HG03571 (cell line): ENCODE results near the gene DNER.
"Not testable (repeated sequence)": the region's sequence is repeated elsewhere in the genome, so short reads cannot be mapped to it uniquely, and the experiment has no call there.

Experiments used
- ATAC-seq: cut with Tn5 transposase; IDR thresholded peaks from one replicate; pipeline ENCODE4 v1.9.1; 2021; ENCODE audit not compliant: unreplicated experiment

The DNER gene

DNA sequence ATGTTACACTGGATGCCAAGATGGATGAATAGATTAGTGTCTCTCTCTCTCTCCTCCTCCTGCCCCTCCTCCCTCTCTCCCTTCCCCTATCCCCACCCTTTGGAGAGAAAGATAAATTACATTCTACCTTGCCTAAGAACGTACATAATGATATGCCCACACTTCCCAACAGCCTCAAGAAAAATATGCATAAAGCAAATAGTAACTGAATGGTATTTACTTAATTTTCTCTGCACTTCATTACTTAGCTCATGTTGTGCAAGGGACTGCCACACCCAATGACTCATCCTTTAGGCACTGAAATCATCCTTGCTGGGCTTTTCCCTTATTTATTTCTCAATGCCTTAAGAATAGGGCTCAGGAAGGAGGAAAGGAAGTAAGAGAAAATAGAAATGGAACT is 306.0 kb downstream of the DNER start:
- ATAC-seq: no peak

DNA sequence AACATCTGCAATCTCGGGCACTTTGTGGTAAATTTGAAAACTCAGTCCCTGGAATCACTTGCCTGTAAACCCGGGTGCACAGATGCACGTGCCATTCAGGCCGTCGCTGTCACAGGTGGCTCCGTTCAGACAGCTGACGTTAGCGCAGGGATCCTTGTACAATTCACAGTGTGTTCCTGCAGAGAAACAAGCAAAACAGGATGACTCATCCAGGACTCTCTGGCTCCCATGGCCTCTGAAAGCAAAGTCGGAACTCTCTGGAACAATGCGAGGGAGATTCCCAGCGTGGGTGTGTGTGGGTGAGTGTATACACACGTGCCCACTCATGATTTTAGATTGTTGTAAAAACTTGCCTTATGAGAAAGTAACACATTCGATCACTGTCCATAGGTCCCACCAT is 307.2 kb downstream of the DNER start:
- no peak for ATAC-seq

DNA sequence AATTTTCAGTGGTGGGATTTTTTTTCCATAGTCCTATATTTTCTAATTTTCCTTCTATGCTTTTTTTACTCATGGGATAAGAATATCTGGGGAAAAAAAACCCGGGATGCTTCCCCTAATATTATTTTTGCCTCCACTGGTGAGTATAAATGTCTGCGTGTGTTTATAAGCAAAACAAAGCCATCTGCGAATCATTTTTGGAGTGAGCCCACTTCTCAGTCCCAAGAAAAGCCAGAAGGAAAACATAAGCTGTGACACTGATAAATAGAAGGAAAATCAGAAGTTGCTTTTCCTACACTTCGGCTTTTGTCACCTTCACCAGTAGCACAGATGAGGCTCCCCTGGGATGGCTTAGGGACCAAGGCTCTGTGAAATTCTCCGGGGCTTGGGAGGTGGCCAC is 308.6 kb downstream of the DNER start:
- no peak for ATAC-seq

DNA sequence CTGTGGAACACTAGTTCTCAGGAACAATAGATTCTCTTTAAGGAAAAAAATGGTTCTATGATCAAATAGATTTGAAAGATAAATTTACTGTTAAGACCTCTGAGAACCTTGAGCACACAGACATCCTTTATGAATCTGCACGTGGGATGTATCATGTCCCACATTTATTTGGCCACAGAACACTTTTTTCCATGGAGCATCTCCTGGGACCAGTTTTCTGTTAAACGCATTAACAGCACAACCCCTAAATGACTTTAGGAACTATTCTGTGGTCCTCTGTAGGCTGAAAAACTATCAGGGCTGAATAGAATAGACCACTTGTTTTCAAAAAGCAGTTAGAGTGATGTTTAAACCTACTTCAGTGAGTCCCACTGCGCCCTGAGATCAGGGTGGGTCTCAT is 311.1 kb downstream of the DNER start:
- no peak for ATAC-seq

DNA sequence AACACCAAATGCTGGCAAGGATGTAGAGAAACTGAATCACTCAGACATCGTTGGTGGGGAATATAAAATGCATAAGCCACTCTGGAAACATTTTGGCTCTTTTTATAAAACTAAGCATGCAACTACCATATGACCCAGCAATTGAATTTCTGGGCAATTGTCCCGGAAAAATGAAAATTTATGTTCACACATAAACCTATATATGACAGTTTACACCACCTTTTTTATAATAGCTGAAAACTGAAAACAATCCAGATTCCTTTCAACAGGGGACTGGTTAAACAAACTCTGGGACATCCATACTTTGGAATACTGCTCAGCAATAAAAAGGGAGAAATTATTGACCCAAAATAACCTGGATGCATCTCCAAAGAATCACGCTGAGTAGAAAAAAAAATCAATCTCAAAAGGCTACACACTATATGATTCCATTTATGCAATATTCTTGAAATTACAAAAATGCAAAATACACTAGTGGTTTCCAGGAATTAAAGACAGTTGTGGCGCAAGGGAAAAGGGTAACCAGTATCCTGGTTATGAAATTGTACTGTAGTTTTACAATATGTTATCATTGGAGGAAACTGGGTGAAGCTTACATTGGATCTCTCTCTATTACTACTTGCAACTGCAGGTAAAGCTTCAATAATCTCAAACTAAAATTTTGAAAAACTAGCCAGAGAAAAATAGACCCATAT is 313.0 kb downstream of the DNER start:
- no peak for ATAC-seq

DNA sequence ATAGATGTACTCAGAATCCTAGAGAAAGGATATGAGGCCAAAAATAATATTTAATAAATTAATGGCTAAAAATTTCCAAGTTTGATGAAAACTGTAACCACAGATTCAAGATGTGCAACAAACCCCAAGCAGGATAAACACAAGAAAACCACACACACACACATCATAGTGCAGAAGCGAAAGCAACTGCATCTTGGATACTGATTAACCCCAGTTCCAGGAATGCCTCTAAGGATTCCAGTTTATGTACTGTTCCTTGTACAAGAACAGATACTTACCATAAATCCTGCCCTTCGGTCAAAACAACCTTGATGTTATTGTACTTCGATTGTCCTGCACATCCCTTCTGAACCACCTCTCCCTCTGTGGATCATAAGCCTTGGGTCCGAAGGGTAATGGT is 320.4 kb downstream of the DNER start:
- no peak for ATAC-seq

DNA sequence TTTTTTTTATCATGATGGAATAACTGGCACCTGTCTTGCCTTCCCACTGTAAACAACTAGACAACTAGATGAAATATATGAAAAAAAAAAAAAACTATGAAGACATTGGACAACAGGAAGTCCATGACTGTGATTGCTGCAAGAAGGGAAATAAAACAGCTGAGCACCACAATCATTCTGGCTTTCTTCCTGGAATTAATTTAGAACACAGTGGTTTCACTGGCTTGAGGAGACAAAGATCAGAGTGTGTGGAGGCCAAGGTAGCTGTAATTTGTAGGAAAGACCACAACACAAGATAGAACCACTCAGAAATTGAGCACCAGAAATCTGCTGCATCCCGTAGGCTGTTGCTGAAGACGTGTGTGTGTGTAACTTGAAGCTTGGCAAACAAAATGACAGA is 322.2 kb downstream of the DNER start:
- ATAC-seq: no peak

DNA sequence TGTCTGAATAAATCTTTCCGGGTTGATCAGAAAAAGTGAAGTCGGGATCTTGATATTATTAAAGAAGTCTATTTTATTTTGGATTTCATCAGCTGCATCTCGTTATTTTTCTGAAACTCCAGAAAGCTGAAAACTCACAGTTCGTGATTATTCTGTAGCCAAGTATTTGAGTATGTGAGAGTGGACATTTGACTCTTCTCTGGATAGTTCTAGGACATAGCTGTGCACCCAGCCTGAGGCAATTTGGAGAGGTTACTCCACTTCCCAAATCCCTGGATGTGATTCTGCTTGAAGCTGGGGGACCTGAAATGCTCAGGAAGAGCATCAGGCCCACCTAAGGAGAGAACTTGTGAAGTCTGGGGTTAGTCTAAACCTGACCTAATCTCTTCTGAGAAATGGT is 325.6 kb downstream of the DNER start:
- no peak for ATAC-seq

DNA sequence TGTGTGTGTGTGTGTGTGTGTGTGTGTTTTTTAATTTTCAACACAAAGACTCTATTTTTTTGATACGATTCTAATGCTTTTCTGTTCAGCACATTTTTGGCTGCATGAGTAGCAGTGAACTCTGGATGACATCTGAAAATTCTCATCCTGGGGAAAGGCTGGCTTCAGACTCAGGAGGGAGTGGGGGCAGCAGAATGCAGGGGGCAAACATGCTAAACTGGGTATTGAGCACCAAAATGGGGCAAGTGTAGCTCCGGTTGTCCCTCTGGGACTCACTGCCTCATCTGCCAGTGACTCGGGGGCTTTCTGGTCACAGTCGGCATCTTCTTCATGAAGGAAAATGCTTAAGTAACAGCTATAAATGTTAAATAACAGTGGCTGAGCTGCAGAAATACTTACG is 326.5 kb downstream of the DNER start:
- ATAC-seq: no peak

DNA sequence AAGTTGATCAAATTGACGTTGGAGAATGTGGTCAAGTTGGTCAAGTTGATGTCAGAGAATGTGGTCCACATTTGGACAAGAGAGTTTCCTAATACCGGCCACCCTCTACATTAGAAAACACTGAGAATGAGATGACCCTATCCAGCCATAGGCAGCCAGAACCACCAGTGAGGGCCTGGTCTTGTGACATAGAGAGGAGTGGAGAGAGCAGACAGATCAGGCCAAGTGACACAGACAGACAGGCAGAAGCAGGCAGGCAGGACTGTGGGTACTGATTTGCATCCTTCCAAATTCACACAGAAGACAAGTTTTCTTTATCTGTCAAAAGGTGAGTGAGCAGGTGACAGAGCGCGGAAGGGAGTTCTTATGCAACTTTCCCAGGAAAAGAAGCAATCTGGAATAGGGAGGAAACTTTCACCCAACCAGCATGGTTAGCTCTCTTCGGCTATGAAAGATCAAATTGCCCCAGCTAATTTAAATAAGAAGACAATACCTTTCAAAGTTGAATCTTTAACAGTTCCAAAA is 334.2 kb downstream of the DNER start:
- no peak for ATAC-seq

DNA sequence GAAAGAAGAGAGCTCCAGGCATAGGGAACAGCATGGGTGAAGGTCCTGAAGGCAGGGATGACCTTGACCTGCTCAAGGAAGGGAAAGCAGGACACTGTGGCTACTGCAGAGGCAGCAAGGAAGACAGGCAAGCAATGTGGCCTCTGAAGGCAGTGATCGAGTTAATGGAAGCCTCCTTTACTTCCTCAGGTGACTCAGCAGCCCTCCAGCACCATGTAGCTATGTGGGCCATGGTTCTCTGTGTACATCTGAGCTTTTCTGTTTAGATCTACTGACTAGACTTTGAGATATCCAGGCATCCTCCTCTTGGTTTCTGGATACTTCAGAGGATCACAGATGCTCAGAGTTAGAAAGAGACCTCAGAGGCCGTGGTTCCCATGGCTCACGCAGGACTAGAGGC is 336.0 kb downstream of the DNER start:
- ATAC-seq: no peak

DNA sequence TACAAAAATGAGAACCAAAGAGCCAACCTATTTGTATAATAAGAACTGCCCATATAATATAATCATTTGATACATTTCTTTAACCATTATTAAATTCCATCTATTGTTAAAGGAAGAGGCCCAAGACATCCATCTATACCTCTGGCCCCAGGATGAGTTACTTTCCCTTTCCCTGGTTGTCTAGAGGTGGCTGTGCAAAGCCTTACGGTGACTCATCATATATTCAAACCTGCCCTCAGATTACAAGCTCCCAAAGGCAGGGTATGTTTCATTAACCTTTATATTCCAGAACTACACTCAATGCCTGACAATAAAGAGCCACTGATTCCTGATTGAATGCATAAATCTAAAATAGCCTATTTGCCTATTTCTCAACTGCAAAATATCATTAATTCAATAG is 337.5 kb downstream of the DNER start:
- no peak for ATAC-seq

DNA sequence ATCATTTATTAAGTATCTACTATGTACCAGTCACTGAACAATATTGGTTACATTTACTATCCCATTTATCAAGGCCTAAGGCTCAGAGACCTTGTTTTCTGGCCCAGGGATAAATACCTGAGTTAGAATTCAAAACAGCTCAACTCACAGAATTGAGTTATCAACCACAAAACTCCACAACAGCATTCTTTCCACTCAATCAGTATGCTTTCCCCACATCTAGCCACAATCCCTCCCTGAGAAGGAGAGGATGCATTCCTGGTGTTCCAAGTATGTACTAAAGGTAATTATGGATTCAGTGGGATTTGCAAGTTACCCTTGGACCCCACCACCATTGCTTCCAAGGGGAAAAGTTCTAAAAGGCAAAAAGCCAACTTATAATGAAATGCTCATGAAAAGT is 339.1 kb downstream of the DNER start:
- ATAC-seq: no peak

DNA sequence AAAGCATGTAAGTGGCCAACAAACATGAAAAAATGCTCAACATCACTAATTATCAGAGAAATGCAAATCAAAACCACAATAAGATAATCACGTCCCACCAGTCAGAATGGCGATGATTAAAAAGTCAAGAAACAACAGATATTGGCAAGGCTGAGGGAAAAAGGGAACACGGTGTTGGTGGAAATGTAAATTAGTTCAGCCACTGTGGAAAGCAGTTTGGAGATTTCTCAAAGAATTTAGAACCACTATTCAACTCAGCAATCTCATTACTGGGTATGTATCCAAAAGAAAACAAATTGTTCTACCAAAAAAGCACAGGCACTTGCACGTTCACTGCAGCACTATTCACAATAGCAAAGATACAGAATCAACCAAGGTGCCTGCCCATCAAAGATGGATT is 341.0 kb downstream of the DNER start:
- not testable (repeated sequence) for ATAC-seq

DNA sequence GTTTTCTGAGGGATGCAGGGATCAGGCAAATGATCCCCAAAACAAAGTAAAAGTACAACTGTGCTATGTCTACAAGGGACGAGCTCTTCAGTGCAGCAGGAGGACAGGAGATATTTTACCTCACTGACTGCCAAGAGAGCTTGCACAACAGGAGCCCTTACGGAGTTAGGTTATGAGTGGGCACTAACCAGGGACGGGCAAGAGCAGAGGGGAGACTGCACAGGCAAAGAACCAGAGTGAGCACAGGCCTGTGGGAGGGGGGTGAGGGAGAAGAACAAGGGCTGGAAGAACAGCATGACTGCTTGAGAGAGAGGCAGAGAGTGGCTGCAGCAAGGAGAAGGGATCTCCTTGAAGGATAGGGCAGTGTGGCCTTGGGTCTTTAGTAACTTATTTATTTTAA is 342.1 kb downstream of the DNER start:
- ATAC-seq: no peak

DNA sequence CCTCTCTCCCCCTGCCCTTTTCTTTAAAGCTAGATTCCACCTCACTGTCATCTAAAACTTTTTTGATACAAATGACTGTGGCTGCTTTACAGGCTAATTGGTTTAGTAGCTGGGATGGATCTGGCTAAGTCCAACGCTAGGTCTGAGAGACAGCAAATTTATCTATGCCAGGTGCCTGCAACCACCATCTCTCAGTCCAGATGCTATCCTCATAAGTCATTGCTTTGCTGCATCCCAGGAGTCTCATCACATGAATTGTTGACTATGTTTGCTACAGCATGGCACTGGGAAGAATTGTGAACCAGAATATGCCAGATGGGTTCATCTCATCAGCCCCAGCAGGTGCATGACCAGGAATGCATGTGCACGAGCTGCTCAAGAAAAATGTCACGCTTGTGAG is 343.3 kb downstream of the DNER start:
- ATAC-seq: no peak

DNA sequence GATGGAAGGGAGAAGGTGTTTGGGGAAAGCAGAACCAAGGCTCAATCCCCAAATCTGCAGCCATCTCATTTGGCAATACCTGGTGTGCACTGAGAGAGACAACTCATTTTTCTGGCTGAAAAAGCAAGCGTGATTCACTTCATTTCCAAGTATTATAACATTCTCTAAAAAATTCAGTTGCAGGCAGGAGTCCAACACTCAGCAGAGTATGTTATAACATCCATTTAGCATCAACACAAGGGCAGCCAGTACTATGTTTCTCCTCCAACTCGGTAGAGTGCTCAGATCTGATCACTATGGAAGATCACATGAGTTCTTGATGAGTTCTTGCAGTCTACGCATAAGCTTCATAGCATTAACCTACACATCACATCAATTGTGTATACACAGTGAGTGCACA is 343.8 kb downstream of the DNER start:
- ATAC-seq: no peak

DNA sequence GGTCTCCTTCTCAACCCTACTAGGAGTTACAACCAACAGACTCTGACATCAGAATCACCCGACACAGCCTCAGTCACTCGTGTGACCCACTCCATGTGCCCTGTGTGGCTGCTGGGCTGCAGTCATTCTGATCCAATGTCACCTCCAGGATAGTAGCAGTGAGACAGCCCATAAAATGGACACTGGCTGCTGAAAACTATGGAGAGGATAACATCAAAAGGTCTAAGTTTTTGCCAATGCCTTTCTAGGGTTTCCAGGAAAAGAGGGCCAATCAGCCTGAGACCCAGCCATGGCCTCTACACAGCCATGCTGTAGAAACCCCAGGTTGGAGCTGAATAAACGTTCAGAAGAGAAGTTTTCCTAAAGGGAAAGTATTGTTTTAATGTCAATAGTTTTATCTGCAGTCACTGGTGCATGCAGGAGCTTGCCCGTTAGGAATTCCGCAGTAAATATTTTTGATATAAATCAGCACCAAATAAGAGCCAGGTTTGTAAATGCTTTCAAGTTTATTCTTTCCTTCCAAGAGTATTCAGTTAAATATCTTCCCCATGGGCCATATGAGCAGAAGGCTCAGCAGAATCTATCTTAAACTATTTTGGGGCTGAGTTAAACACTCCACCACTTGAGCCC is 351.1 kb downstream of the DNER start:
- no peak for ATAC-seq

DNA sequence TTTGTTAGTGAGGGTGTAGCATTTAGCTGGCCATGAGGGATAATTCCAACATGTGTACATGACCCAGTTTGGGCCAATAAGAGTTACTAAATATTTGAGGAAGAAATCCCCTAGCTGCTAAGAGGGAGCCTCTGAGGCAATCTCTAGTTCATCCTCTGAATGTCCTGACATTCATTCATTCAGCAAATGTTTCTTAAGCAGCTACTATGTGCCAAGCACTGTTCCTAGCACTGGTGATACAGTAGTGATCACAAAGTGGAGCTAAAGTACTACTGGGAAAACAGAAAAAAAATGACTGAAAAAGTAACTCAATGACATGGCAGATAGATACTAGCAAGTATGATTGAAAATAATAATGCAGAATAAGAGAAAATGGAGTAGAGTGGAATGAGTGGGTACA is 363.5 kb downstream of the DNER start:
- ATAC-seq: no peak

DNA sequence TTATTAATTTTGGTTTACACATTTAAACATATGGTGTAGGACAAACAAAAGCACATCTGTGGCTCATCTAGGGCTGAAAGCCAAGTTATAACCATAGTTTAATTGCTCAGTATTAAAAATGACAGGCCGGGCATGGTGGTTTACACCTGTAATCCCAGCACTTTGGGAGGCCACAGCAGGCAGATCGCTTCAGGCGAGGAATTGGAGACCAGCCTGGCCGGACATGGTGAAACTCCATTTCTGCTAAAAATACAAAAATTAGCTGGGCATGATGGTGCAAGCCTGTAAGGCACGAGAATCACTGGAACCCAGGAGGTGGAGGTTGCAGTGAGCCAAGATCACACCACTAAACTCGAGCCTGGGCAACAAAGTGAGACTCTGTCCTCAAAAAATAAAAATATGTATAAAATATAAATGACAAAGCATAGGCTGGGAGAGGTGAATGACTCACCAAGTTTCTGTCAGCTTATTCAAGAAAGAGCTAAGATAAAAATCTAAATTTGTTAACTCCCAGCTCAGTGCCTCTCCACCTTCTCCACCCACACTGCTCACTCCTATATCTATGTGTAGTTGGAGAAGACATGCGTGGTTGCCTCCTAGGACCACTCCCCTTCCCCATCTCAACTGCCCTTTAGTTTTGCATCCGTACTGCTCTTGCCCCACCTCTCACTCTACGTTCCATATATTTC is 364.1 kb downstream of the DNER start:
- no peak for ATAC-seq

DNA sequence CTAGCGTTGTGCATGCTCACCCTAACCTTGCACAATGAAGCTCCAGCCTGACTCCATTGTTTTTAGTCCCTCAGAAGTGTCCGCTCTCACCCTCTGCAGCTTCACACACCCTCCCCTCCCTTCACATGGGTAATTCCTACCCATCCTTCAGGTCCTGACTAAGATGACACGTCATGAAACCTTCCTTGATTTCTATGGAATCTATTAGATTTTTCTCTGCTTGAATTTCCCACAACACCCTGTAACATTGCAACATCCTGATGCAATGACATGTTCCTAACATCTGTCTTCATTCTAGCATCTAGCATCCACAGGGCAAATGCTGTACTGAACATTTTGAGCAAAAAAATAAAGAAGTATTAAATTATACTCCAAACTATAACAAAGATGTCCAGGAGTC is 366.2 kb downstream of the DNER start:
- ATAC-seq: no peak

DNA sequence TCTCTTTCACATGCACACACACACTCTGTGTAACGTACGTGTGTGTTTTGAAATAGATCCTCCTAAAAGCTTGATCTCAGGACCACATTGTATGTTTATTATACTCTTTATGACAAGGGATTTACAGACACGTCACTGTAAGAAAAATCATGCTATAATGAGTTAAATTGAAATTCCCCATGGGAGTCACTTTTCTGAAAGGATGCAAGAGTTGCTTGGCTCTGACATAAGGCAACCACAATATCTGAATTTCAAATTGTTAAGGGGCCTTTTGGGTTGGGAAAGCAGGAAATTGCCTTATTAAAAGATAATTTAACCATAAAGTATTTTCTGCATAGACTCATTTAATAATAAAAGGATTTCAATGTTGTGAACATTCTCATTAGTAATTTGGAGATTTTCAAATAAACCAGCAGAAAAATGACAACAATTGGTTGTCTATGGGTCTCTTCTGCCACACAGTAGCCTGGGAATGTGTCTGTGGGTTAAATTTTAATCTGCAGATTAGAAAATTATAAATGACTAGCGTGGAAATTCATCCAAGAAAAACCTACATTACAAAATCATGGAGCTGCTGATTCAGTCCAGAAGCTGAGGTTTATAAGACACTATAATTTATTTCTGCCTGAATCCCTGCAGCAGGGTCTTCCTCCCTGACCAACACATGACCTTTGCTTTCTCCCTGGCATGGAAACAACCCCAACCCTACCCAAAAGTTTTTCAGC is 367.4 kb downstream of the DNER start:
- ATAC-seq: no peak
